GM12801 (cell line): ENCODE results near the gene GRPEL1.

Source experiments
- CTCF ChIP-seq: IDR thresholded peaks from one replicate; pipeline ENCODE4 v1.5.1; 2011; ENCODE audit warnings: control low read depth; ENCODE audit not compliant: insufficient read length; ENCODE audit errors: extremely low read depth

GRPEL1 gene

DNA sequence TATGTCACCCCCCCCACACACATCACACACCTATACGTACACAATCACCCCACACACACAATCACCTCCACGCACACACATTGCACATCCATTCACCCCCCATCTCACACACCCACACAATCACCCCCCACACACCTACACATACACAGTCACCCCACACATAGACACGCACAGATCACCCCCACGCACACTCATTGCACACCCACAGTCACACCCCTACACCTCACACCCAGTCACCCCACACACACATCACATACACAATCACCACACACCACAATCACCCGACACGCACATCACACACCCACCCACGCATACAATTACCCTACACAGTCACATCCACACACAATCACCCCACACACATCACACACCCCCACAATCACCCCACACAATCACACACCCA, 40.6 kb downstream of the GRPEL1 start:
- no peak for TF ChIP-seq CTCF

GRCh38 chr4:7026107-7026506, 41.8 kb downstream of the GRPEL1 start:
- TF ChIP-seq CTCF: no peak

DNA sequence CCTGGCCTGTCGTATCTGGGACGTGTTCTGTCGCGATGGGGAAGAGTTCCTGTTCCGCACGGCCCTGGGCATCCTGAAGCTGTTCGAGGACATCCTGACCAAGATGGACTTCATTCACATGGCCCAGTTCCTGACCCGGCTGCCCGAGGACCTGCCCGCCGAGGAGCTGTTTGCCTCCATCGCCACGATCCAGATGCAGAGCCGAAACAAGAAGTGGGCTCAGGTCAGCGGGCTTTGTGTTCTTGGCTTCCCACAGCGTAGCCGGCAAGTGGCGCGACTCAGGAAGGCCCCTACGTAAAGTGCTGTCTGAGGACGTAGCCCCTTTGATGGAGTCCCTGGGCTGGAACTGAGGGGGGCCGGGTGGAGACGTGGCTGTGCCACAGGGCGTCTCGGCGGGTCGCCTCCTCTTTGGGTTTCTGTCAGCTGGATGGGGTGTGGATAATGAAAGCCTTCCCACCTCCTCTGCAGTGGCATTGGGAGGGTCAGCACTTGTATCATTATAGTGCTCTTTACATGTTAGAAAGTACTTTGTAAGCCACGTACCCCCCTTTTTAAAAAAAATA, 42.7 kb downstream of the GRPEL1 start:
- TF ChIP-seq CTCF: no peak

GRCh38 chr4:7024336-7024890, 43.5 kb downstream of the GRPEL1 start:
- no peak for TF ChIP-seq CTCF

DNA sequence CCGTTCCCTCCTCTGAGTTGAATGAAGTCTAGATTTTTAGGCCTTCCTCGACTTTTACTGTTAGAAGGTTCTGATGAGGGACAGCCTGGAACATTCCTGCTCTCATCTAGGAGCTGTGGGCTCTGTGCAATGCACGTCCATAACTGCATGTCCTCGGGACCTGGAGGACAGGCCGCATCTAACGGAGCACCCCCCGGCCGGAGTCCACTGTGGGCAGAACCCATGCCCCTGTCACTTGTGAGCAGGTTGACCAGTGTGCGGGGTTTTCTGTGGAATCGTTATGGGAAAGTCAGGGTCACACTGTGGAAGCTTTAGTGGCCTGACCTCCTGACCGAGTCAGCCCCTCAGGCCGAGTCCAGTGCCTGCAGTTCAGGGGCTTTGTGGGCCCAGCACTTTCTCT, 44.0 kb downstream of the GRPEL1 start:
- no peak for TF ChIP-seq CTCF

DNA sequence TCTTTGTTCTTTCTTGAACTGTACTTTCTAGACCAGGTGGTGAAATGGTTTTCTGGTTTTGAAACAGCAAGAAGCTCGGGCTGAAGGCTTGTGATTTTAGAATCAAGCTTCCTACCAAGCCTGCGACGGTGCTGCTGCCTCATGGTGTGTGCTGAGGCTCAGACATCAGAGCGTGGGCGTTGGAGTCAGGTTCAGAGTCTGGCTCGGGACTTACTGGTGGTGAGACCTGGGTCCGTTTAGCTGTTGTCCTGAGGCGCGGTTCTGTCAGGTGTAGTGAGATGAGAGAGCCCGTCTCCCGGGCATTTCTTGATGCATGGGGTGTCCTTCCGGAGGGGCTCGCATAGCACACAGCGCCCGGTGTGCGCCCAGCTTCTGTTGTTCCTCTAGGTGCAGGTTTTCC, 44.4 kb downstream of the GRPEL1 start:
- no peak for TF ChIP-seq CTCF

- TF ChIP-seq CTCF: no peak
Observed at GRCh38 chr4:7021930-7022664, 45.8 kb downstream of the GRPEL1 start.
